Placental pericyte (primary cell): ENCODE measurements around the gene SRRM1. TPM values are rescaled to one million over a fixed set of nuclear protein-coding genes. Genes with fewer than 3 reads are reported as not detected.

Experiments
- small RNA-seq: library from RNA; depleted of rRNA; stranded (forward); fragments of <200 nt; gene quantifications from one replicate; pipeline ENCODE3, GENCODE V24; 2012; ENCODE audit warnings: low replicate concordance
- total RNA-seq: library from RNA; depleted of rRNA; stranded (reverse); fragments of >200 nt; gene quantifications from 2 replicates; pipeline ENCODE4 v1.2.3, GENCODE V29; 2012

SRRM1 gene
- total RNA-seq, result 46.2 and 75.3 TPM in 2 replicates

GRCh38 chr1:24642481-24643362, at the start of gene SRRM1:
TSS of gene SRRM1 (plus strand) at chr1:24643302. CDS start at chr1:24643327, 25 bp downstream.

Small RNAs within 50 kb of the gene (small RNA-seq; reads per million reads assigned to genes)
- not detected for gene RF00019

Other genes starting within 250 kb of the SRRM1 start
- 2.6 and 7.3 TPM in 2 replicates for gene STPG1, start 229.5 kb upstream of the SRRM1 start, total RNA-seq
- 23.4 and 55.1 TPM in 2 replicates for gene NIPAL3, start 227.5 kb upstream of the SRRM1 start, total RNA-seq
- gene RCAN3, start 140.5 kb upstream of the SRRM1 start, total RNA-seq, result 2.2 and 17.5 TPM in 2 replicates
- gene NCMAP, start 87.2 kb upstream of the SRRM1 start, total RNA-seq, result not detected in 2 replicates
- gene CLIC4, start 102.1 kb downstream of the SRRM1 start, total RNA-seq, result 400 and 431 TPM in 2 replicates